ENCODE data around the gene B3GALT4. TPM values are rescaled to one million over a fixed set of nuclear protein-coding genes. Genes with fewer than 3 reads are reported as not detected.

B3GALT4 gene
- total RNA-seq, 1 donor from 2014 or later = 9.3 TPM

DNA sequence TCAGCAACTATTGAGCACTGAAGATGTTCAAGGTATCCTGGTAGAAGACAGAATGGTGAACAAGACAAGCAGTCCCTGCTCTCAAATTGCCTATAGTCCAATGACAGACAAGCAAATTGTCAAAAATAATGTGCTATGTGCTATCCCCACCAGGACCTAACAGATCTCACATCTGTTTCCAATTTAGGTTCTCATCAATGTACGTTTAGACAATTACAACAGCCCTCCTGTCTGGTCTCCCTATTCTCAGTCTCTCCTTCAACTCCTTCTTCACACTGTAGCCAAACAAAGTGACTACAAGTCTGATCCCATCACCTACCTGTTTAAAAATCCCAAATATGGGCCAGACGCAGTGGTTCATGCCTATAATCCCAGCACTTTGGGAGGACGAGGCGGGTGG lies 29.4 kb downstream of the B3GALT4 start:
- intact Hi-C loops (cut with DNase I) = no loop called here
- DNase-seq (ENCODE audit: low spot score) = no peak

DNA sequence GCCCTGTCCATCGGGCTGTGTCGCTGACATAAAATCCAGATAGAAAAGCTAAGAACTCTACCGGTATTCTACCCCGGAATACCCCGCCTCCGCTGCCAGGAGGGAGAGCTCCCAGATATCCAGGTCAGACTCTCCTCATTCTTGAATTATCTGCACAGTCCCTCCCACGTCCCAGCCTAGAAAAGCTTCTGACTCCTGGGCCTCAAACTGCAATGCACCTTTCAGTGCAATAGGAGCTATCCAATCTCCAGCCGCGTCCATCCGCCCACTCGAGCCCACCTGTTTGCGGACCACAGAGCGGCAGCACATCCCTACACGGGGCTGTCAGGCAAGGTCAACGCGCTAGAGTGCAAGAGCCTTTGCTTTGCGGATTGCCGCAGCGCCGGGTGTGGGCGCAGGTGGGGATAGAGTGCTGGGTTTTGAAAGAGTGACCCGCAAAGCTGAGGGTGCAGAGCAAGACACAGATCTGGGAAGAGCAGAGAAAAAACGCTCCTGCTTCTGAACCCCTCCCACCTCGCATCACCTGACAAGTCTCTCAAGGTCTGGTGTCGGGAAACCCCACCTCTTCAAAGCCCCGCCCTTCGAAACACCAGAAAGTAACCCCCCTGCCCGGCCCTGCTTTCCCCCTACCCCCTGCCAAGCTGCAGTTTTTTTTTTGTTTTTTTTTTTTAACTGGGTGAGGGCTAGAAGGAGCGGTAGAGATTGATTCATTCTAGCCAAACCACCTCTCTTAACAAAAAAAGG lies 35.6 kb downstream of the B3GALT4 start:
- DNase-seq (ENCODE audit: low spot score) = peak; percentile 89
- intact Hi-C loops (cut with DNase I) = no loop called here

DNA sequence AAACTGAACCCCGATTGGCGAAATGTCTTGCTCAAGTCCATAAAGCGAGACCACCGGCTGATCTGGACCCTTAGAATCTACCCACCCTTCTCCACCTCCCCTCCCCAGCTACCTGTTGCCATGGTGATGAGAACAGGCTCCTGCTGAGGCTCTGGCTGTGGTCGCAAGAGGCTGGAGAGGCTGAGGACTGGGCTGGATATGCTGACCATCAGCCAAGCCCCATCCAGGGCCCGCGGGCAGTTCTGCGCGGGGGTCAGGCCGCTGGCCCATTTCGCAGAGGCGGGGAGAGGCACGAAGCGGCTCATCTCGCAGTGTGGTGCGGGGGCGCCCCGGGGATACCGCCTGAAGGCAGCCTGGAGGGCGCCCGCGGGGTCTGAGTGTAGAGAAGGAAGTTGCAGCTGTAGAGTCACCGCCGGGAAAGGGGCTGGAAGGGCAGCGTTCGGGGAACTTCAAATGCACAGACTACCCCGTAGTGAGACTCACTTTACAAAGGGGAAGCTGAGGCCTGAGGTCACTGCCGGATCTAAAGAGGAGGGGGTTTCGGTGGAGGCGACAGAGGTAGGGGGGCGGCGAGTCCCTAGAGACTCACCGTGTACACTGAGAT lies 36.3 kb downstream of the B3GALT4 start:
- intact Hi-C loops (cut with DNase I) = no loop called here

DNA sequence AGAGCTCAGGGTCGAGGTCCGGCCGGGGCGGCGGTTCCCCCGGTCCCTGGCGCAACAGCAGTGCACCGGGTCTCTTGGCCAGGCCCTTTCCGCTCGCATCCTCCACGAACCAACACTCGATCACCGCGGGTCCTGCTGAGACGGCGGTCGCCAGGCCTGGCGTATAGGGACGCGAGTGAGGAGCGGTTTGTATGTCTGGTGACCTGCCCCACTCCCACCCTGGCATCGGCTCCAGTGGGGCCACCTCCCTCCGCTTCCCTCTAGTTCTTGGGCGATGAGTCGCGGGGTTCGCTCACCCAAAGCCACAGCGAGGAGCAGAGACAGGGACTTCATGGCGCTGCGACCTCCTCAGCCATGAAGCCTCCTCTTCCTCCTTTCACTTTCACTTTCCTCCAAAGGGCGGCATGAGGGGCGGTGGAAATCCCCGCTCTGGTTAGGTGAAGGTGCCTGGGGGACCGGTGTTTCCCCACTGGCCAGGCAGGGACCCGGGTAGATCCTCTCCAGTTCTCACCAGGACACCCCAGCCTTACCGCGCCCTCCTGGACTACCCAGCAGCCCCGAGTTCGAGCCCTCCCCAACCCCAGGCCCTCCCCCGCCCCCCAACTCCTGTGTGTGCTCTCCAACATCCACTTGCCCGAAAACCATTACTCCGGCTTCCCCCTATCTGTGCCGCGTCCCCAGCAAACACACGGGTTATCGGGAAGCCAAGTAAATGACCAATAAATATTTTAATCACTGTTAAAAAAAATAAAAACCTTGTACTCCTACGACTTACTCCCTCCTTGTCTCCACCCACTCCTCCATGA lies 37.0 kb downstream of the B3GALT4 start, which contains the start of gene TAPBP:
TSS of gene TAPBP (minus strand) at position 370 of the 806 bp plus-strand sequence. CDS start at position 333, 37 bp downstream.
- intact Hi-C loops (cut with DNase I) = no loop called here
- DNase-seq (ENCODE audit: low spot score) = peak; percentile 80

More for the DNA sequence above, 36.3 kb downstream of the B3GALT4 start:
- DNase-seq (ENCODE audit: low spot score) = peak; percentile 90

DNA sequence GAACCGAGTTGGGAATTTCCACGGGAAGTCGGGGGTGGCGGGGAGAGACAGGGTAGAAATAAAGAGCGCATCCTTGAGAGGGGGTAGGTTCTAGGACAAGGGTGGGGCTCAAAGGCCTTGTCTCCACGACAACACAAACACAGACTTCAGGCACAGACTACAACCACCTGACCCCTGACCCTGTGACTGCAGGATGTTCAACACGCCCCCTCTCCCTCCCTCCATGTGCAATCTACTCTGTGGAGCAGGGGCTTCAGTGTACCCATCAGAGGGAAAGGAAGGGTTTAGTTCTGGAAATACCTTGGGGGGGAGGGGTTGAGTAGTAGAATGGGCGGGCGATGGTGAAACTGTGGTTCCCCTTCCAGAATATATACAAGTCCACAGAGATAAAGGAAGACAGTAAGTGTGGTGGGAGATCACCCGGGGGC lies 37.6 kb downstream of the B3GALT4 start:
- peak; percentile 79 for DNase-seq (ENCODE audit: low spot score)
- intact Hi-C loops (cut with DNase I) = no loop called here

DNA sequence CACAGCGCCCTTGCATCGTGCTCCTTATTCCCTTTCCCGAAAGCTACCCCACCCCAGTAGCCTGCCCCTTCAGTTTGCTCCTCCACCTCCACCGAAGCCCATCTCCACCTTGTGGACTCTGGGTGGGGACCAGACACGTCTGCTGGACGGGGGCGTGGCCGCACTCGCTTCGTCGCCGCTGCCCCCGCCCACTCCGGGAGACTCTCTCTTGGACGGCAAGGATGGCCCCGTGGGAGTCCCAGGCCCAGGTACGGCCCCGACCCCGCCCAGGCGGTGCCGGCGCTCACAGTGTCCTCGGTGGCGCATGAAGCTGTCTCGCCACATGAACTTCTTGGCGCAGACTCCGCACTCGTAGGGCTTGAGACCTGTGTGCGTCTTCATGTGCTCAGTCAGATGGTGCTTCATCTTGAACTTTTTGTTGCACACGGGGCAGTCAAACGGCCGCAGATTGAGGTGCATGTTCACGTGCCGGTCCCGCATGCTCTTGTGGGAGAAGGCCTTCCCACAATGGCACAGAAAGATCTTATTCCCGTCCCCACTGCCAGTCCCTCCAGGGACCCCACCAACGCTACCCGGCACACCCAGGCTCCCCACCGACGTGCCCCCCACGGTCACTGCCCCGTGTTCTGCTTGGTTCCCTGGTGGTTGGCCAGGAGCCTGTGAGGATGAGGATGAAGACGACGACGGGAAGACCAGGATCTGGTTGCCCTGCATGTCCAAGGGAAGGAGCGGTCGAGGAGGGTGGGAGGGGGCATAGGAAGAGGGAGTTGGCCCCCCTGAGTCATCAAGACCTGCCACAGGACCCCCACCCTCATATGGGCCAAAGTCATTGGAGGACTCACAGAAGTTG lies 38.2 kb downstream of the B3GALT4 start:
- intact Hi-C loops (cut with DNase I) = no loop called here
- DNase-seq (ENCODE audit: low spot score) = peak; percentile 79

DNA sequence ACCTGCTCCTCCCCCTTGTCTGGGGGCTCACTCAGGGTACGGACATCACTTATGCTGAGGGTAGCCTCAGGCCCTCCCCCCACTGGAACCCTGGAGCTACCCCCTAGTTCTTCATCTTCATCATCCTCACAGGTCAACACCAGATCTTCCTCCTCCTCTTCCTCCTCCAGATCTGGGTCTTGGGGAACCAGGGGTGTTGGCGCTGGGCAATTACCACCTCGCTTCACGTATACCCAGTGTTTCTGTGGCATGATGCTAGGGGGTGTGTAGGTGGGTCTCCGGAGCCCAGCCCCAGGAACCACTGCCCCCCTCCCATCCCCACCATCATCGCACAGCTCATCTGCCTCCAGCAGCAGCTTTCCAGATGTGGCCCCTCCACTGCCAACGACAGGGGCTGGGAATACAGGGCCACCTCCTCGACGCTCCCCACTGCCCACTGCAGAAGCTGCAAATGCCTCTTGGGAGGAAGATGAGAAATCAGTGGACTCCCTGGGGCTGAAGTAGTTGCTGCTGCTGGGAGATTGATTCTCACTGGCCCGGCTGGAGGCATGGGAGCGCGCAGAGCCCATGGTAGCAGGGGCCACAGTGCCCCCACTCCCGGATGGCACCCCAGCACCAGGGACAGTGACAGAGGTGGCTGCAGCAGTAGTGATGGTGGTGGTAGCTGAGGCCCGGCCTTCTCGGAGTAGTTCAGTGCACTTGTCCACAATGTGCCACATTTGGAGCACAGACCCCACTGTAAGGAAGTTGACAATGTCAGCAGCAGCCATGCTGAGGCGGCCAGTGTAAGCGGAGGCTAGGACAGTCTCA lies 39.1 kb downstream of the B3GALT4 start:
- intact Hi-C loops (cut with DNase I) = no loop called here
- no peak for DNase-seq (ENCODE audit: low spot score)

DNA sequence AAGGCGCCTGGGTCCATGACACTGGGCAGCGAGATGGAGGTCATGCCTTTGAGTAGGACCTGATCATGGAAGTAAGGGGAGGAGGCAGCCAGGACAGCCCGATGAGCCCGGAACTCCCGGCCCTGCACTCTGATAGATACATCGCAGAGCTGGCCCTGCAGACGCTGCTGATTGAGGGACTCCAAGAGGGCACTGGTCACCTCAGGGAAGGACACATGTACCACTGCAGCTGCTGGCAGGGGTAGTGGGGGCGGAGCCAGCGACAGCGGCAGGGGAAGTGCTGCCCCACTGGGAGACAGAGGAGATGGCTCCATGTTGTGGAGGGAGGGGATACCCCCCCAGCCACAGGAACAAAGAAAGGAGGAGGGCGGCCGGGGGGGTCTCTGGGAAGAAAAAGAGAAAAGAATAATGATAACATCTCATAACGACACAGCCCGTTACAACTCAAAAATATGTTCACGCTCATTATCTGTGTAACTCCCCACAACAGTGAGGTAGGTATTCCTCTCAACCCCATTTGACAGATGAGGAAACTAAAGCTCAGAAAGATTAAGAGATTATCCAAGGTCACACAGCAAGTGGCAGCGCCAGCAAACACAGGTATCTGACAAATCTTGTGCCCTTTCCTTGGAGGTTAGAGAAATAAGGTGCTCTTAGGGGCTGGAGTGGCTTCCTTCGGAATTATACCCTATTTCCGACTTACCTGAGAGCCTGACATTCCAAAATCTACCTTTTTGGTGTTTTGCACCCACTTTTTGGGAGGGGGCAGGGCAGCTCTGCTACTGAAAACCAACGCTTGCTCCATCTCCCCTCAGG lies 39.9 kb downstream of the B3GALT4 start:
- intact Hi-C loops (cut with DNase I) = no loop called here
- DNase-seq (ENCODE audit: low spot score) = no peak

DNA sequence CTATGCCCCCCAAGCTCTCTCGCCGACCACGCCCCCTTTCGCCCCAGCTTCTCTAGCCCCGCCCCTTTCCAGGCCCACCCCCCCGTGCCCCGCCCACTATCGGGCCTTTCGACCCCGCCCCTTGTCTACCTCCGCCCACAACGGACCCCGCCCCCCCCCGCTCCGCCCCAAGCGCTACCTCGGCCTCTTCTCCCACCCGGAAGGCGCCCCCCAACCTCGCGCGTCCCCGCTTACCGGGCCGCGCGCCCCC lies 40.4 kb downstream of the B3GALT4 start:
- intact Hi-C loops (cut with DNase I) = no loop called here
- peak; percentile 86 for DNase-seq (ENCODE audit: low spot score)

DNA sequence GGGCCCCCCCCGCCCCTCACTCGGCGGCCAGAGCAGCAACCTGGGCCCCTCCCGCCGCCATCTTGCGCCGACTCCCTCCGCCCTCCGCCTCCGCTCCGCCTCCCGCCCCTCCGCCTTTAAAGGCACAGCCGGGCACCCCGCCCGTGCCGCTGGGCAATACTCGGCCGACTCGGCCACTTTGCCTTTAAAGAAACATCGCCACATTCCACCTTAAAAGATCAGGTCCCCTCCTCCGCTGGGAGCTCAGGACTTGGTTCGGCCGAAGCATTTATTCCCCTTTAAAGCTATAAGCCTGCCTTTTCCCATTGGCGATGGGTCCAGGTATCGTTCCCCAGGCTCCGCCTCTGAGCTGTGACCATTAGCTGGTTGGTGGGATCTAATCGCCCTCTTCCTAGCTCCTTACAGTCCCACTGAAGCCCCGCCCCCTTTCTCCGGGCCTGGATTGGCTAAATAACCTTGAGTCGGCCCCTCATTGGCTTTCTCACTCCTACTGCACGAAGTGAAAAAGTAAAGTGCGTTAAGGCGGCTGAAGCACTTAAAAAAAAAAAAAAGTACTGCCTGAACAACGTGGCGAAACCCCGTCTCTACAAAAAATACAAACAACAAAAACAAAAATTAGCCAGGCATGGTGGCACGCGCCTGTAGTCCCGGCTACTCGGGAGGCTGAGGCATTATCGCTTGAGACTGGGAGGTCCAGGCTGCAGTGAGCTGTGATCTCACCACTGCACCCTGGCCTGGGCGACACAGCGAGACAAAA lies 40.9 kb downstream of the B3GALT4 start, which contains the start of gene ZBTB22:
TSS of gene ZBTB22 (minus strand) at position 76 of the 757 bp plus-strand sequence. CDS start 828 bp downstream, outside the sequence.
- DNase-seq (ENCODE audit: low spot score) = peak; percentile 97
- intact Hi-C loops (cut with DNase I) = no loop called here

DNA sequence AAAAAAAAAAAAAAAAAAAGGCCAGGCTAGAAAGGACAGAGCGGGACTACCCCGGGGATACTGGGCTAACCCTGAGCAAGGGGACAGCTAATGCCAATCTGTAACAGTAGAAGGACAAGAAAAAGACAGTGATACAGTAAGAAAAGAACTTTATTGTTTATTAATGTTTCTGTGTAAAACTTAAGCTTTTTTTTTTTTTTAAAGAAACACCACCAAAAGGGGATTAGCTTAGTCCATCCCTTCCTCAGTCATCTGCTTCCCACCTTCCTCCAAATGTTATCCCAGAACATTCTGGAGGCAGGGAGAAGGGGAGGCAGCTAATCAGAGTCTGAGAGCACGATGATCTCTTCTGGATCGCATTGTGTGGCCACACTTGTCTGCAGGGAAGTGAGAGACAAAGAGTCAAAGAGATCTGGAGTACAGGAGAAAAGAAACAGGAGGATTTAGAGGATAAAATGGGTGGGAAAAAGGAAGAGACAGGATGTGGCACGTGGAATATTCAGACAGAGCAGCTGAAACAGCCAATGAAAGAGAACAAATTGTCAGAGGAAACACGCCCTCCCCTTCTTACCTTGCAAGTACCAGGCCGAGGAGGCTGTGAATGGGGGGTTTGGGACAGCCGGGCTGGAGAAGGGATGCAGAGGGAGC lies 41.6 kb downstream of the B3GALT4 start:
- intact Hi-C loops (cut with DNase I) = no loop called here
- DNase-seq (ENCODE audit: low spot score) = no peak

DNA sequence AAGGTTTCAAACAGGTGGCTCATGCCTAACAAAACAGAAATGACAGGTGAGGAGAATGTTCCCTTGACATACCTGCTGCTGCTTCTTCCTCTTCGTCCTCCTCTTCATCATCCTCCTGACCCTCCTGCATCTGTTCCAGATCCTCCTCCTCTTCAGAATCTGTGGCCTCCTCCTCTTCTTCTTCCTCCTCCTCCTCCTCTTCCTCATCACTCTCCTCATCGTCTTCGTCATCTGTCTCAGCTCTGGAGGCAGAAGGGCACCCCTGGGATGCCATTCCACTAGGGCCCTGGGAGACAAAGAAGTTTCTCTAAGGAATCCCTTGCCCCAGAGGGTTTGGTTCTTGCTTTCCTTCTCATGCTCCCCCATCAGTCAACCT lies 43.0 kb downstream of the B3GALT4 start:
- no peak for DNase-seq (ENCODE audit: low spot score)
- intact Hi-C loops (cut with DNase I) = no loop called here

DNA sequence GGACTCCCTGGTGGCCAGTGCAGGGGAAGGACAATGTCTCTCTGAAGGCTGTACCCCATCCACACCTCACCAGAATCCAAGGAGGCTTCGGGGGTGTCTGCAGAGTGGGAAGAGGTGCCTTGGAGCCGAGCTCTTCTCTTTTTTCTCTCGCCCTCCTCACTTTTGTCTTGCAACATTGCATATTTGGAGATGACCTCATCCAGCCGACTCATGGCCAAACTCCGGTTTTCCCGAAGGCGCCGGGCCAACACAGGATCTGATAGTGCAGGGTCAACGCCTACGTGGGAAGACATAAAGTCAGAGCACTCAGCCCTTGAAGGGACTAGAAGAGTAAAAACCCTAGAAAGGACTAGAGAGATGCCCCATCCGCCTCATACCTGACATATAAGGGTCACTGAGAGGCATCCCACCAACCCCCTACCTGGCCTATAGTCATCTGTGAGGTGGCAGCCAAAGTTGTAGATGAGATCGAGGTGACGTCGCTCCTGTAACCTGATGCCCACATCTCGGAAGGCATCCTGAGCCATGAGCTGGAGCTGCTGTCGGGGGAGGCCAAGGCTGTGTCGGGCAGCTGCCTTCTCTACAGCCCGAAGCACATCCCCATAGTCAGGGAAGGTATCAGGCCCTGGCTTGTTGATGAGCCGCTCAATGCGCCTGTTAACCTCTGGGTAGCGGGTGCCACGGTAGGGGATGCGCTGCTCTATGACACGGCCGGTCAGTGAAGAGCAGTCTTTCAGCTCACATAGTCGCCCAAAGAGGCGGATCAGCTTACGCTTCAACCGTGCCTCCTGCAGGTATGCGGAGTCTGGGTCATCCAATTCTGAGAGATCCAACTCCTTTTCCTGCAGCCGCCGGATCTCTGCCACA lies 43.6 kb downstream of the B3GALT4 start:
- intact Hi-C loops (cut with DNase I) = no loop called here
- no peak for DNase-seq (ENCODE audit: low spot score)

DNA sequence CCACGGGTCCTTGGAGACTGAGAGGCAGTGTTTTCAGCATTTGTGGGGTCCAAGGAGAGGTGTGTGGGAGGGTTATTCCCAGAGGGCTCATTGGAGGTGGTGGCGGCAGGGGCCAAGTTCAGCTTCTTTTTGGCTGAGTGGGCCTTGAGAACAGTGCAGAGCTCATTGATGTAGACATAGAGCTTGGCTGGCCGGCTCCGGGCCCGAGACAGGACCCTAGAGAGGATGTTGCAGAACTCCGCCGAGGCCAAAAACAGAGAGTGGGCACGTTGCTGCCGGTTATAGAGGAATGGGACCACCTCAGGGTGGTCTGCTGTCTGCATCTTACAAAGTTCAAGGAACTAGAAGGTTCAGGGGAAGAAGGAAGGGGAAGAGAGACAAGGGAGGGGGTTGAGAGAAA lies 44.3 kb downstream of the B3GALT4 start:
- intact Hi-C loops (cut with DNase I) = no loop called here
- DNase-seq (ENCODE audit: low spot score) = no peak

DNA sequence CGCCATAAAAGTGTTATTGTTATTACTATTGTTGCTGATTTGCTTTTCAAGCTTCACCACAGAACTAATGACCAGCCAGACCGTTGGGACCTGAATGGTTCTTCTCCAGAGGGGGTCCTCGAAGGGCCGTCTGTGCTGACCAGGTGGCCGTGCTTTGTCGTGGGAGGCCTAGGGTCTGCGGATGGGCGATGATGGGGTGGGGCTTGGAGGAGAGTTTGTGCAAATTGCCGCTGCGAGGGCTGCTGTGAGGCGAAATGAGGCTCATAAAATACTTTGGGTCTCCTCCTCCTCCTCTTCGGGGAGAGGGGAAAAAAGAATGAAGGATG lies 46.7 kb downstream of the B3GALT4 start:
- no peak for DNase-seq (ENCODE audit: low spot score)
- intact Hi-C loops (cut with DNase I) = no loop called here

DNA sequence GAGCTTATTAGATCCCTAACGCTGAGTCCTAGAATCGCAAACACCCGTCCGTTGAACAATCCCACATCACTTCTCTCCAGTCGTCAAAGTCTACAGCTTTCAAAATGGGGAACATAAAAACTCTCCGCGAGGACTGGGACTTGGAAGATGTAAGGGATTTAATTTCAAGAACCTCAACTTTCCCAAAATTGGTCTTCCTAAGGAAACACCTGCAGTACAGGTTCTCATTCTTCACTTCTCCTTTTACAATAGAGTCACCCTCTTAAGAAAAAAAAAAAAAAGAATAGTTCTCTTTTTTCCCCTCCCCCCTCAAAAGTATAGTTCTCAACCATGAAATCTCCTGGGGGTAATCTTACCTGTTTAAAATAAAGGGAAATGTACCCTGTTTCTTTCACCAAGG lies 47.2 kb downstream of the B3GALT4 start:
- intact Hi-C loops (cut with DNase I) = no loop called here
- DNase-seq (ENCODE audit: low spot score) = no peak
